Fibroblast of lung (primary cell): ENCODE data around the gene ELL3. TPM values are rescaled to one million over a fixed set of nuclear protein-coding genes. Genes with fewer than 3 reads are reported as not detected.

ENCODE experiments used
- DNase-seq, 2 donors: peaks; one replicate each; pipeline versions ENCODE4 v3.0.0 to v3.0.0-alpha.2; 2010; ENCODE audit warnings: low read depth in 2 of 2
- H2AFZ ChIP-seq: 2 replicates; pipeline ENCODE4 v1.5.1; 2012; ENCODE audit warnings: low read length, control low read depth, inconsistent platforms
- H3K27ac ChIP-seq: 2 replicates; pipeline ENCODE4 v1.5.1; 2011; ENCODE audit warnings: low read length, control low read depth; ENCODE audit not compliant: insufficient read depth
- H3K27me3 ChIP-seq: 2 replicates; pipeline ENCODE4 v1.5.1; 2011; ENCODE audit warnings: mild to moderate bottlenecking, low read length; ENCODE audit not compliant: control insufficient read depth, insufficient read depth
- H3K36me3 ChIP-seq: 2 replicates; pipeline ENCODE4 v1.5.1; 2011; ENCODE audit warnings: low read length; ENCODE audit not compliant: control insufficient read depth, insufficient read depth
- H3K4me1 ChIP-seq: 2 replicates; pipeline ENCODE4 v1.5.1; 2011; ENCODE audit warnings: low read length; ENCODE audit not compliant: control insufficient read depth, insufficient read depth; ENCODE audit errors: extremely low read depth
- H3K4me2 ChIP-seq: 2 replicates; pipeline ENCODE4 v1.5.1; 2011; ENCODE audit warnings: low read length, control low read depth; ENCODE audit not compliant: insufficient read depth; ENCODE audit errors: extremely low read depth
- H3K4me3 ChIP-seq, 4 experiments: fragments of 200-600 bp in 1 of 4; sonication (generic) in 1 of 4; replicated peaks in 1 of 4; 2 replicates each; pipeline ENCODE4 v1.5.1; 2011 to 2016; ENCODE audit warnings: low read length in 4 of 4, low read depth in 3 of 4, mild to moderate bottlenecking in 3 of 4, control low read depth in 2 of 4, inconsistent platforms in 1 of 4, mixed read lengths in 1 of 4; ENCODE audit not compliant: insufficient read depth in 1 of 4; ENCODE audit errors: control extremely low read depth in 1 of 4
- H3K79me2 ChIP-seq: 2 replicates; pipeline ENCODE4 v1.5.1; 2012; ENCODE audit warnings: mild to moderate bottlenecking, low read length, inconsistent platforms; ENCODE audit not compliant: control insufficient read depth, insufficient read depth
- H3K9ac ChIP-seq: 2 replicates; pipeline ENCODE4 v1.5.1; 2011; ENCODE audit warnings: mild to moderate bottlenecking, low read length, control low read depth; ENCODE audit not compliant: insufficient read depth
- H3K9me3 ChIP-seq: 2 replicates; pipeline ENCODE4 v1.5.1; 2012; ENCODE audit warnings: low read depth, low read length; ENCODE audit not compliant: control insufficient read depth, insufficient read depth
- H4K20me1 ChIP-seq: 2 replicates; pipeline ENCODE4 v1.5.1; 2011; ENCODE audit warnings: low read length; ENCODE audit not compliant: control insufficient read depth, insufficient read depth; ENCODE audit errors: extremely low read depth
- EZH2 ChIP-seq: IDR thresholded peaks from 2 replicates; pipeline ENCODE4 v1.5.1; 2012; ENCODE audit warnings: low read length, control low read depth, mild to moderate bottlenecking; ENCODE audit errors: missing control alignments
- polyA plus RNA-seq, 2 donors: library from polyadenylated mRNA; depleted of rRNA in 1 of 2; stranded (reverse) in 1 of 2; unstranded in 1 of 2; fragments of >200 nt; gene quantifications; 2 replicates each; pipeline ENCODE4 v1.2.1, GENCODE V29; 2011 to 2012; ENCODE audit warnings: missing spikeins in 1 of 2
- total RNA-seq: library from RNA; depleted of rRNA; stranded (reverse); fragments of >200 nt; gene quantifications from 2 replicates; pipeline ENCODE4 v1.2.1, GENCODE V29; 2014
- TF ChIP-seq, protein P1 (sequence below), 2 donors: IDR thresholded peaks in 1 of 2; conservative IDR thresholded peaks in 1 of 2; 1 replicate in 1 of 2; 2 replicates in 1 of 2; pipeline ENCODE4 v1.5.1; 2011 to 2012; ENCODE audit warnings: low read length in 2 of 2, control low read depth in 1 of 2, inconsistent platforms in 1 of 2, low read depth in 1 of 2, mild to moderate bottlenecking in 1 of 2

Gene ELL3
- total and polyA plus RNA-seq, 2 donors (not counting 1 experiment from before 2014, with no cell fraction given): 1.5 to 10.1 TPM

DNA sequence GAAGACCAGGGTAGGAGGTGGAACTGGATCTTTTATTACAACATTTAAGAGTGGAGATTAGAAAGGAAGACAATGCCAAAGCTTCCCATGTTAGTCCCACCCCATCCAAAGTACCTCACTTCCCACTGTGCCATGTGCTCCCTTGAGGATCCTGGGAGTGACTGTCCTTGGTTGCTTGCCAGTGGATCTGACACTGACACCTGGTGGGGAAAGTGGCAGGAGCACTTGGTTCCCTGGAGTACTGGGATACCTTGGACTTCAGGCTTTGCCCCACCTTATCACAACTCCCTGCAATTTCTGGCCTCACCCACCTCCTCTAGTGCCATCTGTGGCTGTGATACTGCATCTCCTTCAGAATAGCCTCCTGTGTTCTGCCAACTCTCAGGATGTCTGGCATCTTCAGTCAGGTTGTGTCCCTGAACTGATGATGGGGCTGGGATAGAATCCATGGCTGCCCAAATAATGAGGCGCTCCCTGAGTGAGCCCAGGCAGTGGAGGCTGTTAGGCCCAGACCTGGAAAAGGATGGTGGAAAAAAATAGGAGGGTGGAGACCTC is 1.3 kb downstream of the ELL3 start:
- Histone ChIP-seq H3K27ac (no peak overlapping the region), H3K27me3 (no peaks in the 10 kb centered on the region), H3K4me2 (no peak overlapping the region), H3K9ac (no peak overlapping the region), H3K79me2 (no peaks in the 10 kb centered on the region), H3K4me1 (peaks cover 2% of the 10 kb centered on the region), H4K20me1 (no peaks in the 10 kb centered on the region), H3K36me3 (peaks cover 8% of the 10 kb centered on the region), H2AFZ (no peak overlapping the region), H3K9me3 (no peaks in the 10 kb centered on the region), H3K4me3 (no peak overlapping the region)
- peak; percentile 30 to 48 for DNase-seq
- no peak for TF ChIP-seq EZH2
- TF ChIP-seq, protein P1, sequence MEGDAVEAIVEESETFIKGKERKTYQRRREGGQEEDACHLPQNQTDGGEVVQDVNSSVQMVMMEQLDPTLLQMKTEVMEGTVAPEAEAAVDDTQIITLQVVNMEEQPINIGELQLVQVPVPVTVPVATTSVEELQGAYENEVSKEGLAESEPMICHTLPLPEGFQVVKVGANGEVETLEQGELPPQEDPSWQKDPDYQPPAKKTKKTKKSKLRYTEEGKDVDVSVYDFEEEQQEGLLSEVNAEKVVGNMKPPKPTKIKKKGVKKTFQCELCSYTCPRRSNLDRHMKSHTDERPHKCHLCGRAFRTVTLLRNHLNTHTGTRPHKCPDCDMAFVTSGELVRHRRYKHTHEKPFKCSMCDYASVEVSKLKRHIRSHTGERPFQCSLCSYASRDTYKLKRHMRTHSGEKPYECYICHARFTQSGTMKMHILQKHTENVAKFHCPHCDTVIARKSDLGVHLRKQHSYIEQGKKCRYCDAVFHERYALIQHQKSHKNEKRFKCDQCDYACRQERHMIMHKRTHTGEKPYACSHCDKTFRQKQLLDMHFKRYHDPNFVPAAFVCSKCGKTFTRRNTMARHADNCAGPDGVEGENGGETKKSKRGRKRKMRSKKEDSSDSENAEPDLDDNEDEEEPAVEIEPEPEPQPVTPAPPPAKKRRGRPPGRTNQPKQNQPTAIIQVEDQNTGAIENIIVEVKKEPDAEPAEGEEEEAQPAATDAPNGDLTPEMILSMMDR (conservative IDR thresholded peaks at IDR 0.05 in 1 of 2, IDR thresholded peaks at IDR 0.05 in 1 of 2; ENCODE audit: low read depth in 1 of 2, low read length in 2 of 2): peak; percentile 3 to 21

DNA sequence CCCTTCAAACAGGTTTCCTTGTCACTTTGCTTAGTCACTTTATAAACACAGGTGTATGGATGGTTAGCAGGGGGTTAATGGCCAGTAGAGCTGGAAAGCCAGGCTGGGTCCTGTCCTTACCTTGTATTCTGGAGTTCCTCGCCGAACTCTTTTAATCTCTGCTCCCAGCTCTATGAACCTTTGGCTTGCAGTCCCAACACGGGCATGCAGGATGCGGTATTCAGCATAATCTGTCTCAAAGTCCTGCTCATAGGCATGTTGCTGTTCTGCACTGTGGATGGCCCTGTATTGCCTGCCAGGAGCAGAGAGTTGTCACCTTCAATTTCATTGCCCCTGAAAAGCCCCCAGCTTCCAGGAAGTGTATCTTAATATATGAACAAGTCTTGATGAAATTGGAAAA is 2.7 kb downstream of the ELL3 start:
- no peak for DNase-seq

DNA sequence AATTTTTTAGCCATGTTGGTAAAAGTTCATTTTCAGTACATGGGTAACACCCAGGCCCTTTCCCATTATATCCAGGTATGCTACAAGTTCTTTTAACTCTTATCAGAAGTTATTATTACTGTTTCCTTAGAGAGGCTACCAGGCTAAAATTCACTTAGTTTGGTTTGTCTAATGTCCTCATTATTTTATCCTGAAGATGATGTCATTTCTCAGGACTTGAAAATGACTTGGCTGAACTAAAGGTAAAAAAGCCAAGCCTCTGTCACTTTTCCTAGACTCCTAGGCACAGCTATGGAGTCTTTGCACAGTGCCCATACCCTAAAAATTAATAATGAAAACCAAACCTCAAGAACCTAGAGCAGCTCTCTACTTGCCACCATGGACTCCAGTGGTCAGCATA is 4.1 kb downstream of the ELL3 start:
- H4K20me1 ChIP-seq: no peaks in the 10 kb centered on the region
- TF ChIP-seq, protein P1 (conservative IDR thresholded peaks at IDR 0.05 in 1 of 2, IDR thresholded peaks at IDR 0.05 in 1 of 2; ENCODE audit: low read depth in 1 of 2, low read length in 2 of 2): no peak
- no peak overlapping the region for H2AFZ ChIP-seq
- no peak for DNase-seq
- H3K79me2 ChIP-seq: no peaks in the 10 kb centered on the region
- H3K4me3 ChIP-seq: no peak overlapping the region
- no peaks in the 10 kb centered on the region for H3K9me3 ChIP-seq
- H3K4me1 ChIP-seq: peaks cover 2% of the 10 kb centered on the region
- no peak overlapping the region for H3K9ac ChIP-seq
- H3K4me2 ChIP-seq: no peak overlapping the region
- H3K36me3 ChIP-seq: peaks cover 12% of the 10 kb centered on the region
- no peak overlapping the region for H3K27ac ChIP-seq
- no peaks in the 10 kb centered on the region for H3K27me3 ChIP-seq

More for the DNA sequence above, 2.7 kb downstream of the ELL3 start:
- Histone ChIP-seq H3K27ac (no peak overlapping the region), H3K4me1 (peaks cover 2% of the 10 kb centered on the region), H3K9ac (no peak overlapping the region), H4K20me1 (no peaks in the 10 kb centered on the region), H2AFZ (no peak overlapping the region), H3K9me3 (no peaks in the 10 kb centered on the region), H3K27me3 (no peaks in the 10 kb centered on the region), H3K4me2 (no peak overlapping the region), H3K36me3 (peaks cover 11% of the 10 kb centered on the region), H3K79me2 (no peaks in the 10 kb centered on the region), H3K4me3 (no peak overlapping the region)
- TF ChIP-seq EZH2: no peak
